ENCODE measurements around the gene MUC5AC.

Gene MUC5AC, protein sequence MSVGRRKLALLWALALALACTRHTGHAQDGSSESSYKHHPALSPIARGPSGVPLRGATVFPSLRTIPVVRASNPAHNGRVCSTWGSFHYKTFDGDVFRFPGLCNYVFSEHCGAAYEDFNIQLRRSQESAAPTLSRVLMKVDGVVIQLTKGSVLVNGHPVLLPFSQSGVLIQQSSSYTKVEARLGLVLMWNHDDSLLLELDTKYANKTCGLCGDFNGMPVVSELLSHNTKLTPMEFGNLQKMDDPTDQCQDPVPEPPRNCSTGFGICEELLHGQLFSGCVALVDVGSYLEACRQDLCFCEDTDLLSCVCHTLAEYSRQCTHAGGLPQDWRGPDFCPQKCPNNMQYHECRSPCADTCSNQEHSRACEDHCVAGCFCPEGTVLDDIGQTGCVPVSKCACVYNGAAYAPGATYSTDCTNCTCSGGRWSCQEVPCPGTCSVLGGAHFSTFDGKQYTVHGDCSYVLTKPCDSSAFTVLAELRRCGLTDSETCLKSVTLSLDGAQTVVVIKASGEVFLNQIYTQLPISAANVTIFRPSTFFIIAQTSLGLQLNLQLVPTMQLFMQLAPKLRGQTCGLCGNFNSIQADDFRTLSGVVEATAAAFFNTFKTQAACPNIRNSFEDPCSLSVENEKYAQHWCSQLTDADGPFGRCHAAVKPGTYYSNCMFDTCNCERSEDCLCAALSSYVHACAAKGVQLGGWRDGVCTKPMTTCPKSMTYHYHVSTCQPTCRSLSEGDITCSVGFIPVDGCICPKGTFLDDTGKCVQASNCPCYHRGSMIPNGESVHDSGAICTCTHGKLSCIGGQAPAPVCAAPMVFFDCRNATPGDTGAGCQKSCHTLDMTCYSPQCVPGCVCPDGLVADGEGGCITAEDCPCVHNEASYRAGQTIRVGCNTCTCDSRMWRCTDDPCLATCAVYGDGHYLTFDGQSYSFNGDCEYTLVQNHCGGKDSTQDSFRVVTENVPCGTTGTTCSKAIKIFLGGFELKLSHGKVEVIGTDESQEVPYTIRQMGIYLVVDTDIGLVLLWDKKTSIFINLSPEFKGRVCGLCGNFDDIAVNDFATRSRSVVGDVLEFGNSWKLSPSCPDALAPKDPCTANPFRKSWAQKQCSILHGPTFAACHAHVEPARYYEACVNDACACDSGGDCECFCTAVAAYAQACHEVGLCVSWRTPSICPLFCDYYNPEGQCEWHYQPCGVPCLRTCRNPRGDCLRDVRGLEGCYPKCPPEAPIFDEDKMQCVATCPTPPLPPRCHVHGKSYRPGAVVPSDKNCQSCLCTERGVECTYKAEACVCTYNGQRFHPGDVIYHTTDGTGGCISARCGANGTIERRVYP (N-terminal part only)

GRCh38 chr11:1157645-1158591 is at the start of gene MUC5AC:
Gene MUC5AC (plus strand): TSS chr11:1157953. CDS start chr11:1158000, 47 bp downstream.
- H3K36me3 ChIP-seq (ENCODE audit: control insufficient read depth in 2 of 2, insufficient read depth in 2 of 2, low read length in 2 of 2), result no peaks in the 10 kb centered on the region
- no peak within 1 kb of the TSS for H3K4me3 ChIP-seq (ENCODE audit: low read length in 2 of 2)
- H3K9me3 ChIP-seq (ENCODE audit: control insufficient read depth in 2 of 2, low read length in 2 of 2), result no peaks in the 10 kb centered on the region
- H3K9ac ChIP-seq (ENCODE audit: low read length in 2 of 2), result no peak within 1 kb of the TSS
- no peak within 1 kb of the TSS for H3K27ac ChIP-seq (ENCODE audit: low read length)
- no peaks in the 10 kb centered on the region for H3K27me3 ChIP-seq (ENCODE audit: control insufficient read depth in 1 of 2, insufficient read depth in 2 of 2, low read length in 2 of 2)
- H3K4me1 ChIP-seq (ENCODE audit: control insufficient read depth, insufficient read depth, low read length), result no peaks in the 10 kb centered on the region

DNA sequence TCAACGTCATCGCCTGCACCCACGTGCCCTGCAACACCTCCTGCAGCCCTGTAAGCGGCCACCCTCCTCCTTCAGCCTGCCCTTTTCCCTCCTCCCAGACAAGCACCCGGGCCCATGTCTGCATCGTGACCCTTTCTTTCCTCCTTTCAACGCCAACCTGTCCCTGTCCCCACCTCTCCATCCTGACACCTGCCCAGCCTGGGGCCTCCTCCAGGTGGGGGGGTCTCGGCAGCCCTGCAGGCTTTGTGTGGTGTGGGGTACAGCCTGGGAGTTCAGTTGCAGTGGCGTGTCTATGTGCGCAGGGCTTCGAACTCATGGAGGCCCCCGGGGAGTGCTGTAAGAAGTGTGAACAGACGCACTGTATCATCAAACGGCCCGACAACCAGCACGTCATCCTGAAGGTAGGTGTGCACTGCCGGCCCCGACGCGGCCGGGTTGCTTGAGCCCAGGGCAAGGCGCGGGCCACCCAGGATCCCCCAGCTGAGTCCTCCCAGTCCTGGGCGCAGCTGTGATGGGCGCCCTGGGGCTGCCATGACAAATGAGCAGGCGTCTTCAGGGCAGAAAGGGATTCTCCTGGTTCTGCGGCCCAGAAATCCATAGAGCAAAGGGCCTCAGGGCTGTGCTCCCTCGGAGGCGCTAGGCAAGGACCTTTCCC is 49.4 kb upstream of the MUC5AC start:
- no peaks in the 10 kb centered on the region for H3K4me1 ChIP-seq (ENCODE audit: control insufficient read depth, insufficient read depth, low read length)
- H3K27me3 ChIP-seq (ENCODE audit: control insufficient read depth in 1 of 2, insufficient read depth in 2 of 2, low read length in 2 of 2), result peaks cover 6 to 12% of the 10 kb centered on the region in 2 donors
- no peak overlapping the region for H3K4me3 ChIP-seq (ENCODE audit: low read length in 2 of 2)
- no peaks in the 10 kb centered on the region for H3K36me3 ChIP-seq (ENCODE audit: control insufficient read depth in 2 of 2, insufficient read depth in 2 of 2, low read length in 2 of 2)
- H3K9me3 ChIP-seq (ENCODE audit: control insufficient read depth in 2 of 2, low read length in 2 of 2), result no peaks in the 10 kb centered on the region
- H3K27ac ChIP-seq (ENCODE audit: low read length), result no peak overlapping the region
- H3K9ac ChIP-seq (ENCODE audit: low read length in 2 of 2), result no peak overlapping the region

- H3K36me3 ChIP-seq (ENCODE audit: control insufficient read depth in 2 of 2, insufficient read depth in 2 of 2, low read length in 2 of 2), result no peaks in the 10 kb centered on the region
- no peaks in the 10 kb centered on the region for H3K4me1 ChIP-seq (ENCODE audit: control insufficient read depth, insufficient read depth, low read length)
- H3K27ac ChIP-seq (ENCODE audit: low read length), result no peak overlapping the region
- peaks cover 6 to 12% of the 10 kb centered on the region in 2 donors for H3K27me3 ChIP-seq (ENCODE audit: control insufficient read depth in 1 of 2, insufficient read depth in 2 of 2, low read length in 2 of 2)
- H3K4me3 ChIP-seq (ENCODE audit: low read length in 2 of 2), result no peak overlapping the region
- H3K9me3 ChIP-seq (ENCODE audit: control insufficient read depth in 2 of 2, low read length in 2 of 2), result no peaks in the 10 kb centered on the region
- H3K9ac ChIP-seq (ENCODE audit: low read length in 2 of 2), result no peak overlapping the region
Observed at GRCh38 chr11:1109101-1109917, 48.4 kb upstream of the MUC5AC start.

- Histone ChIP-seq H3K4me1 (ENCODE audit: control insufficient read depth, insufficient read depth, low read length) (no peaks in the 10 kb centered on the region), H3K4me3 (ENCODE audit: low read length in 2 of 2) (no peak overlapping the region), H3K36me3 (ENCODE audit: control insufficient read depth in 2 of 2, insufficient read depth in 2 of 2, low read length in 2 of 2) (no peaks in the 10 kb centered on the region), H3K9me3 (ENCODE audit: control insufficient read depth in 2 of 2, low read length in 2 of 2) (no peaks in the 10 kb centered on the region), H3K27ac (ENCODE audit: low read length) (no peak overlapping the region), H3K27me3 (ENCODE audit: control insufficient read depth in 1 of 2, insufficient read depth in 2 of 2, low read length in 2 of 2) (peaks cover 6 to 12% of the 10 kb centered on the region in 2 donors), H3K9ac (ENCODE audit: low read length in 2 of 2) (no peak overlapping the region)
Observed at GRCh38 chr11:1109918-1110705, 47.6 kb upstream of the MUC5AC start.

GRCh38 chr11:1111545-1112212 is 46.1 kb upstream of the MUC5AC start:
- H3K9me3 ChIP-seq (ENCODE audit: control insufficient read depth in 2 of 2, low read length in 2 of 2), result no peaks in the 10 kb centered on the region
- H3K27ac ChIP-seq (ENCODE audit: low read length), result no peak overlapping the region
- peaks cover 6 to 12% of the 10 kb centered on the region in 2 donors for H3K27me3 ChIP-seq (ENCODE audit: control insufficient read depth in 1 of 2, insufficient read depth in 2 of 2, low read length in 2 of 2)
- H3K36me3 ChIP-seq (ENCODE audit: control insufficient read depth in 2 of 2, insufficient read depth in 2 of 2, low read length in 2 of 2), result no peaks in the 10 kb centered on the region
- no peak overlapping the region for H3K9ac ChIP-seq (ENCODE audit: low read length in 2 of 2)
- H3K4me3 ChIP-seq (ENCODE audit: low read length in 2 of 2), result no peak overlapping the region
- H3K4me1 ChIP-seq (ENCODE audit: control insufficient read depth, insufficient read depth, low read length), result no peaks in the 10 kb centered on the region

GRCh38 chr11:1112351-1113191 is 45.2 kb upstream of the MUC5AC start:
- H3K9ac ChIP-seq (ENCODE audit: low read length in 2 of 2), result no peak overlapping the region
- no peaks in the 10 kb centered on the region for H3K9me3 ChIP-seq (ENCODE audit: control insufficient read depth in 2 of 2, low read length in 2 of 2)
- H3K27ac ChIP-seq (ENCODE audit: low read length), result no peak overlapping the region
- no peaks in the 10 kb centered on the region for H3K4me1 ChIP-seq (ENCODE audit: control insufficient read depth, insufficient read depth, low read length)
- no peaks in the 10 kb centered on the region for H3K36me3 ChIP-seq (ENCODE audit: control insufficient read depth in 2 of 2, insufficient read depth in 2 of 2, low read length in 2 of 2)
- H3K4me3 ChIP-seq (ENCODE audit: low read length in 2 of 2), result no peak overlapping the region
- H3K27me3 ChIP-seq (ENCODE audit: control insufficient read depth in 1 of 2, insufficient read depth in 2 of 2, low read length in 2 of 2), result peaks cover 6 to 12% of the 10 kb centered on the region in 2 donors

- H3K4me1 ChIP-seq (ENCODE audit: control insufficient read depth, insufficient read depth, low read length), result no peaks in the 10 kb centered on the region
- no peak overlapping the region for H3K4me3 ChIP-seq (ENCODE audit: low read length in 2 of 2)
- H3K27ac ChIP-seq (ENCODE audit: low read length), result no peak overlapping the region
Observed at GRCh38 chr11:1113405-1114201, 44.1 kb upstream of the MUC5AC start.

More at GRCh38 chr11:1113405-1114201, 44.1 kb upstream of the MUC5AC start:
- no peaks in the 10 kb centered on the region for H3K36me3 ChIP-seq (ENCODE audit: control insufficient read depth in 2 of 2, insufficient read depth in 2 of 2, low read length in 2 of 2)
- H3K9me3 ChIP-seq (ENCODE audit: control insufficient read depth in 2 of 2, low read length in 2 of 2), result no peaks in the 10 kb centered on the region
- peaks cover 6% of the 10 kb centered on the region in 2 donors for H3K27me3 ChIP-seq (ENCODE audit: control insufficient read depth in 1 of 2, insufficient read depth in 2 of 2, low read length in 2 of 2)
- no peak overlapping the region for H3K9ac ChIP-seq (ENCODE audit: low read length in 2 of 2)

Data from stomach smooth muscle (tissue), 2 donors.